Transverse colon (tissue), 3 donors: ENCODE measurements around the gene TRIM67.

Experiments
- EP300 ChIP-seq: sonication (generic); formaldehyde crosslinking; IDR thresholded peaks from one replicate; pipeline ENCODE4 v1.6.1; 2017; ENCODE audit warnings: antibody characterized with exemption, low read depth
- POLR2A ChIP-seq: fragments of 450-650 bp; IDR thresholded peaks from one replicate; pipeline ENCODE4 v1.6.1; 2016; ENCODE audit warnings: antibody characterized with exemption, mild to moderate bottlenecking, moderate library complexity
- TF ChIP-seq, protein P1 (sequence below), 5 experiments: fragments of 200-600 bp in 3 of 5; fragments of 450-650 bp in 2 of 5; sonication (generic) in 3 of 5; IDR thresholded peaks; 1 replicate in 2 of 5; 2 replicates in 3 of 5; pipeline ENCODE4 v1.5.1; 2016 to 2017; ENCODE audit warnings: antibody characterized with exemption in 5 of 5, inconsistent platforms in 3 of 5, mild to moderate bottlenecking in 2 of 5, moderate library complexity in 1 of 5

DNA sequence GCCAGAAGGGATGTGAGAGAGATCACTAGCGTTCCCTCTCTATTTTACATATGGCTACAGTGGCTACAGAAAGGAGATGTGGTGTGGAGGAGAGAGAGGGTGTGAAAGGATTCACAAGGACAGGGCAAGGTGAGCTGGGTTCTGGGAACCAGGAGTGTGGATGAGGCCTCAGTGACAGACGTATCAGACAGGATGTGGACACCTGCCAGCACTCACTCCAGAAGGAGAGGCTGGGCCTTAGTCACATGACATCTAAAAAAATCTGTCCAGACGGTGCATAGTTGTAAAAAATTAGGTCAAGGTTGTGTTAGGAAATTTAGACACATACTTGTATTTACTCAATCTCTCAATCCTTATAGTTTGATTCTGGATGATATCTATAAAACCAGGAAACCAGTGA lies 10.6 kb downstream of the TRIM67 start:
- TF ChIP-seq, protein P1, sequence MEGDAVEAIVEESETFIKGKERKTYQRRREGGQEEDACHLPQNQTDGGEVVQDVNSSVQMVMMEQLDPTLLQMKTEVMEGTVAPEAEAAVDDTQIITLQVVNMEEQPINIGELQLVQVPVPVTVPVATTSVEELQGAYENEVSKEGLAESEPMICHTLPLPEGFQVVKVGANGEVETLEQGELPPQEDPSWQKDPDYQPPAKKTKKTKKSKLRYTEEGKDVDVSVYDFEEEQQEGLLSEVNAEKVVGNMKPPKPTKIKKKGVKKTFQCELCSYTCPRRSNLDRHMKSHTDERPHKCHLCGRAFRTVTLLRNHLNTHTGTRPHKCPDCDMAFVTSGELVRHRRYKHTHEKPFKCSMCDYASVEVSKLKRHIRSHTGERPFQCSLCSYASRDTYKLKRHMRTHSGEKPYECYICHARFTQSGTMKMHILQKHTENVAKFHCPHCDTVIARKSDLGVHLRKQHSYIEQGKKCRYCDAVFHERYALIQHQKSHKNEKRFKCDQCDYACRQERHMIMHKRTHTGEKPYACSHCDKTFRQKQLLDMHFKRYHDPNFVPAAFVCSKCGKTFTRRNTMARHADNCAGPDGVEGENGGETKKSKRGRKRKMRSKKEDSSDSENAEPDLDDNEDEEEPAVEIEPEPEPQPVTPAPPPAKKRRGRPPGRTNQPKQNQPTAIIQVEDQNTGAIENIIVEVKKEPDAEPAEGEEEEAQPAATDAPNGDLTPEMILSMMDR (IDR thresholded peaks at IDR 0.05), result no peak
- TF ChIP-seq POLR2A (no peak), EP300 (no peak)
